GM19023 (cell line): Measurements from ENCODE around the gene RHOB.
"Not testable (repeated sequence)": the region's sequence is repeated elsewhere in the genome, so short reads cannot be mapped to it uniquely, and the experiment has no call there.

ENCODE experiments used
- ATAC-seq: cut with Tn5 transposase; IDR thresholded peaks from one replicate; pipeline ENCODE4 v1.9.1; 2021; ENCODE audit warnings: mild to moderate bottlenecking, moderate library complexity; ENCODE audit not compliant: unreplicated experiment

RHOB gene

GRCh38 chr2:20488782-20489181, 41.9 kb downstream of the RHOB start:
- ATAC-seq = no peak

- ATAC-seq = no peak
Observed at GRCh38 chr2:20490300-20491181, 43.7 kb downstream of the RHOB start.

- ATAC-seq = no peak
Observed at GRCh38 chr2:20491739-20492531, 45.1 kb downstream of the RHOB start.

- not testable (repeated sequence) for ATAC-seq
Observed at GRCh38 chr2:20493095-20493494, 46.2 kb downstream of the RHOB start.

- no peak for ATAC-seq
Observed at GRCh38 chr2:20494241-20494640, 47.4 kb downstream of the RHOB start.

- no peak for ATAC-seq
Observed at GRCh38 chr2:20496076-20496872, 49.4 kb downstream of the RHOB start.

GRCh38 chr2:20496942-20497341, 50.1 kb downstream of the RHOB start:
- no peak for ATAC-seq
